ENCODE results near the gene ANKH. TPM values are rescaled to one million over a fixed set of nuclear protein-coding genes. Genes with fewer than 3 reads are reported as not detected.

Gene ANKH
- total and polyA plus RNA-seq, 12 donors, result 4.8 to 45.6 (median 30.9) TPM

- Histone ChIP-seq H3K27me3 (no peaks in the 10 kb centered on the region), H3K9me3 (replicated peaks in 1 of 3) (no peaks in the 10 kb centered on the region), H3K36me3 (replicated peaks in 1 of 2) (no peaks in the 10 kb centered on the region), H3K4me1 (replicated peaks in 1 of 2) (no peaks in the 10 kb centered on the region), H3K27ac (no peak overlapping the region), H3K4me3 (no peak overlapping the region)
- DNase-seq, result no peak
- TF ChIP-seq CTCF (IDR thresholded peaks at IDR 0.05), result no peak
- TF ChIP-seq POLR2A (IDR thresholded peaks at IDR 0.05), result no peak
- intact Hi-C loops (cut with DNase I), result no loop called here
- WGBS, 4 donors, result 83 to 97% (median 92%) methylated on average over 2 of the region's 2 CpGs
These were observed 37.5 kb downstream of the ANKH start for GRCh38 chr5:14834062-14834461.

GRCh38 chr5:14831006-14831338 lies 40.6 kb downstream of the ANKH start:
- no peak for TF ChIP-seq CTCF (IDR thresholded peaks at IDR 0.05)
- intact Hi-C loops (cut with DNase I), result no loop called here
- no peaks in the 10 kb centered on the region for H3K27me3 ChIP-seq
- no peaks in the 10 kb centered on the region for H3K4me1 ChIP-seq (replicated peaks in 1 of 2)
- no peaks in the 10 kb centered on the region for H3K9me3 ChIP-seq (replicated peaks in 1 of 3)
- no peak for DNase-seq
- no peaks in the 10 kb centered on the region for H3K36me3 ChIP-seq (replicated peaks in 1 of 2)
- no peak overlapping the region for H3K4me3 ChIP-seq
- H3K27ac ChIP-seq, result no peak overlapping the region
- WGBS, 4 donors, result 81 to 100% (median 94%) methylated on average over 2 of the region's 2 CpGs

- 78 to 81% (median 79%) methylated on average over 12 of the region's 12 CpGs for WGBS, 4 donors
- H3K4me1 ChIP-seq (replicated peaks in 1 of 2), result no peaks in the 10 kb centered on the region
These were observed 41.2 kb downstream of the ANKH start for GRCh38 chr5:14830210-14831005.

DNA sequence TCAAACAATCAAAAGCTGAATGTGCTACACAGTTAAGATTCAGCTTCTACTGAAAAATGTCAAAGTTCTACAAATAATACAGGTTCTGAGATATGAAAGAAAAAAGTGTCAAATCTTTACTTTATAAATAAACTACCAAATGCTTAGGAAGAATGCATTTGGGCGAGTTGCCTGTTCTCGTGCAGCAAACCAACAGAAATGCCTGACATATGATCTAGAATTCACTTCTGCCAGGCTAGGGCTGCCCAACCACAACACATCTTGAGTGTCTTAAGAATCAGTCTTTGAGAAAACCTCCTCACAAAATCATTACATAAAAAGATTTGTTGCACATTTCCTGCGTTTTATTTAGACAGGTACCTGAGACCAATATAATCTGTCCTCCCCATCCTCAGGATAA lies 42.2 kb downstream of the ANKH start:
- Histone ChIP-seq H3K27ac (no peak overlapping the region), H3K36me3 (replicated peaks in 1 of 2) (no peaks in the 10 kb centered on the region), H3K27me3 (no peaks in the 10 kb centered on the region), H3K4me1 (replicated peaks in 1 of 2) (no peaks in the 10 kb centered on the region), H3K4me3 (no peak overlapping the region), H3K9me3 (replicated peaks in 1 of 3) (no peaks in the 10 kb centered on the region)
- whole genome bisulfite sequencing, 4 donors, result 80 to 85% (median 83%) methylated on average over 3 of the region's 3 CpGs
- TF ChIP-seq POLR2A (IDR thresholded peaks at IDR 0.05), result no peak
- intact Hi-C loops (cut with DNase I), result no loop called here
- no peak for DNase-seq

More at GRCh38 chr5:14830210-14831005, 41.2 kb downstream of the ANKH start:
- H3K4me3 ChIP-seq, result no peak overlapping the region
- H3K9me3 ChIP-seq (replicated peaks in 1 of 3), result no peaks in the 10 kb centered on the region
- intact Hi-C loops (cut with DNase I), result no loop called here
- TF ChIP-seq POLR2A (IDR thresholded peaks at IDR 0.05) (no peak), CTCF (IDR thresholded peaks at IDR 0.05) (no peak)
- no peaks in the 10 kb centered on the region for H3K27me3 ChIP-seq
- no peak overlapping the region for H3K27ac ChIP-seq
- DNase-seq, result no peak
- H3K36me3 ChIP-seq (replicated peaks in 1 of 2), result no peaks in the 10 kb centered on the region

DNA sequence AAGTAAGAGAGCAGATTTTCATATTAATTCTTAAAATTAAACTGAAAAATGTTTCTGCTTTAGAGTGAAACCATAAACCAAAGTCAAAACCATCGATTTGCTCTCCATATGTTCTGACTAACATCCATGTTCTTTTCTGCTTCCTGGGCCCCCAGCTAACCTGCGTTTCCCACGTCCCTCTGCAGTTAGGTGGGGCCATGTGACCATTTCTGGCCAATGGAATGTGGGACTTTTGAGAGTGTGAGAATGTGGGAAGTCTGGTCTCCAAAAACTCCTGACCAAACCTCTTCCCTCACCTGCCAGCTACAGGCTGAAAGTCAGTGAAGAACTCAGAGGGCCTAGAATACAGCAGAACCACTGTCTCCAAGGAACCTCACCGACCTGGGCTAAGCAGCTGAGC lies 44.9 kb downstream of the ANKH start:
- DNase-seq, result no peak
- H3K27ac ChIP-seq, result no peak overlapping the region
- WGBS, 4 donors, result 82 to 87% (median 85%) methylated on average over 3 to 4 of the region's 4 CpGs
- no peaks in the 10 kb centered on the region for H3K9me3 ChIP-seq (replicated peaks in 1 of 3)
- no peak for TF ChIP-seq POLR2A (IDR thresholded peaks at IDR 0.05)
- intact Hi-C loops (cut with DNase I), result no loop called here
- H3K27me3 ChIP-seq, result no peaks in the 10 kb centered on the region
- no peaks in the 10 kb centered on the region for H3K36me3 ChIP-seq (replicated peaks in 1 of 2)
- no peaks in the 10 kb centered on the region for H3K4me1 ChIP-seq (replicated peaks in 1 of 2)
- H3K4me3 ChIP-seq, result no peak overlapping the region
